Measurements from ENCODE around the gene UBTD2.

GRCh38 chr5:172169216-172169615, 114.3 kb downstream of the UBTD2 start:
- TF ChIP-seq ESRRA (IDR thresholded peaks at IDR 0.05; ENCODE audit: low read length) = no peak
- TF ChIP-seq POLR2AphosphoS2 (IDR thresholded peaks at IDR 0.05; ENCODE audit: low read depth, low read length) = no peak
- TF ChIP-seq MLLT1 (IDR thresholded peaks at IDR 0.05) = no peak
- no peak for TF ChIP-seq CTCF (IDR thresholded peaks at IDR 0.05 in 2 of 3, conservative IDR thresholded peaks at IDR 0.05 in 1 of 3; ENCODE audit: control insufficient read depth in 2 of 3, extremely low read depth in 1 of 3, insufficient read depth in 1 of 3, low read depth in 3 of 3, low read length in 3 of 3)
- TF ChIP-seq ASH2L (IDR thresholded peaks at IDR 0.05; ENCODE audit: borderline replicate concordance, low read depth) = no peak
- TF ChIP-seq POLR2AphosphoS5 (IDR thresholded peaks at IDR 0.05; ENCODE audit: low read length) = no peak
- TF ChIP-seq ZNF274 (IDR thresholded peaks at IDR 0.05; ENCODE audit: insufficient read depth, insufficient read length) = no peak
- no peak for TF ChIP-seq EZH2 (IDR thresholded peaks at IDR 0.05; ENCODE audit: borderline replicate concordance, control insufficient read depth, low read depth, low read length)
- no peak for TF ChIP-seq JUNB (IDR thresholded peaks at IDR 0.05)
- TF ChIP-seq FOS (IDR thresholded peaks at IDR 0.05; ENCODE audit: borderline replicate concordance, extremely low read depth, insufficient read length) = no peak
